Naive B cell (primary cell): ENCODE results near the gene SLCO3A1. TPM values are rescaled to one million over a fixed set of nuclear protein-coding genes. Genes with fewer than 3 reads are reported as not detected.
A peak's percentile ranks its signal among the peaks of the same experiment; 100 is the strongest.

Source experiments
- ATAC-seq, 2 donors: fragments of 150-1000 bp; cut with Tn5 transposase; 2 replicates each; pipeline ENCODE4 v1.10.0; 2021; ENCODE audit warnings: low read depth in 2 of 2, mild to moderate bottlenecking in 2 of 2, moderate library complexity in 2 of 2
- DNase-seq: peaks from one replicate; pipeline ENCODE4 v3.0.0; 2022
- H3K27ac Mint-ChIP-seq, 6 donors: one replicate each; pipeline ENCODE4 v1.8.0; 2020 to 2022; ENCODE audit warnings: mild to moderate bottlenecking in 6 of 6, mixed read lengths in 6 of 6, moderate library complexity in 5 of 6, inconsistent platforms in 2 of 6
- H3K27me3 Mint-ChIP-seq, 3 donors: one replicate each; pipeline ENCODE4 v1.8.0; 2021 to 2022; ENCODE audit warnings: mixed read lengths in 3 of 3, mild to moderate bottlenecking in 1 of 3
- H3K36me3 Mint-ChIP-seq, 2 donors: one replicate each; pipeline ENCODE4 v1.8.0; 2020 to 2022; ENCODE audit warnings: mixed read lengths in 2 of 2, inconsistent platforms in 1 of 2, mild to moderate bottlenecking in 1 of 2
- H3K4me1 Mint-ChIP-seq, 3 donors: one replicate each; pipeline ENCODE4 v1.8.0; 2020 to 2022; ENCODE audit warnings: mixed read lengths in 3 of 3, inconsistent platforms in 1 of 3, mild to moderate bottlenecking in 1 of 3, moderate library complexity in 1 of 3
- H3K4me3 Mint-ChIP-seq, 8 donors: one replicate each; pipeline ENCODE4 v1.8.0; 2020 to 2022; ENCODE audit warnings: mild to moderate bottlenecking in 8 of 8, mixed read lengths in 8 of 8, moderate library complexity in 8 of 8, inconsistent platforms in 2 of 8
- H3K9me3 Mint-ChIP-seq, 7 donors: one replicate each; pipeline ENCODE4 v1.8.0; 2020 to 2022; ENCODE audit warnings: mixed read lengths in 7 of 7, mild to moderate bottlenecking in 5 of 7, inconsistent platforms in 2 of 7, moderate library complexity in 1 of 7
- polyA plus RNA-seq, 6 donors: library from polyadenylated mRNA; unstranded; fragments of 300-500 nt; fragmentation: Illumina TruSeq; gene quantifications; one replicate each; pipeline ENCODE4 v1.2.3, GENCODE V29; 2021; ENCODE audit warnings: low read depth in 6 of 6

The SLCO3A1 gene
- polyA plus RNA-seq, 6 donors from 2014 or later = 0.25 to 0.73 (median 0.47) TPM; not detected in 2

DNA sequence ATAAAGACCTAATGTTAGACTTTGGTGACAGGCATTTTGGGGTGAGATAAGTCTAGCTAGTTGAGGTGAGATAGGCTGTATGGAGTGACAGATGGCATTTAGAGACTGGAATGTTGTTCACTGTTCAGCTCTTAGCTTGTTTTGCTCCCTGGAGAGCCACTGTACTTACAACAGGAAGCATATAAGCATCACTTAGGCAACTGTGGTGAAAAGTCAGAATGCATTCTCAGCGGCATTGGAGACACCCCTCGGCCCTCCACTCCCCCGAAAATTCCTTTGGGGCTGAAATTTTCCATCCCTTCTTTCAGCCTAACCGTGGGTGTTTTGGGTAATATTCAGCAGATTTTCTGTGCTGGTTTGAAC is 73.4 kb downstream of the SLCO3A1 start:
- peaks cover 0 to 2% (median 0%) of the 10 kb centered on the region in 7 donors for H3K9me3 Mint-ChIP-seq
- peaks cover 0 to 12% (median 0%) of the 10 kb centered on the region in 3 donors for H3K27me3 Mint-ChIP-seq
- no peak for ATAC-seq
- no peak overlapping the region for H3K27ac Mint-ChIP-seq
- H3K4me3 Mint-ChIP-seq = no peak overlapping the region
- no peak for DNase-seq
- peaks cover 2 to 11% (median 8%) of the 10 kb centered on the region in 3 donors for H3K4me1 Mint-ChIP-seq
- no peaks in the 10 kb centered on the region for H3K36me3 Mint-ChIP-seq

- no peak overlapping the region for H3K27ac Mint-ChIP-seq
- peaks cover 0 to 5% (median 2%) of the 10 kb centered on the region in 3 donors for H3K4me1 Mint-ChIP-seq
- H3K4me3 Mint-ChIP-seq = no peak overlapping the region
- DNase-seq = no peak
- no peaks in the 10 kb centered on the region for H3K36me3 Mint-ChIP-seq
- no peak for ATAC-seq
- peaks cover 0 to 12% (median 0%) of the 10 kb centered on the region in 3 donors for H3K27me3 Mint-ChIP-seq
- H3K9me3 Mint-ChIP-seq = peaks cover 0 to 2% (median 0%) of the 10 kb centered on the region in 7 donors
These were observed 74.1 kb downstream of the SLCO3A1 start for GRCh38 chr15:91927585-91927984.

- H3K4me1 Mint-ChIP-seq = no peaks in the 10 kb centered on the region
- H3K9me3 Mint-ChIP-seq = peaks cover 0 to 2% (median 0%) of the 10 kb centered on the region in 7 donors
- H3K36me3 Mint-ChIP-seq = no peaks in the 10 kb centered on the region
- H3K27me3 Mint-ChIP-seq = peaks cover 0 to 12% (median 0%) of the 10 kb centered on the region in 3 donors
- no peak overlapping the region for H3K27ac Mint-ChIP-seq
- DNase-seq = no peak
- H3K4me3 Mint-ChIP-seq = no peak overlapping the region
- no peak for ATAC-seq
These were observed 75.2 kb downstream of the SLCO3A1 start for GRCh38 chr15:91928675-91929074.

- no peak for ATAC-seq
- peaks cover 0 to 4% (median 0%) of the 10 kb centered on the region in 3 donors for H3K27me3 Mint-ChIP-seq
- no peak overlapping the region for H3K27ac Mint-ChIP-seq
- H3K4me1 Mint-ChIP-seq = no peaks in the 10 kb centered on the region
- no peaks in the 10 kb centered on the region for H3K36me3 Mint-ChIP-seq
- DNase-seq = no peak
- peaks cover 0 to 2% (median 0%) of the 10 kb centered on the region in 7 donors for H3K9me3 Mint-ChIP-seq
- no peak overlapping the region for H3K4me3 Mint-ChIP-seq
These were observed 76.0 kb downstream of the SLCO3A1 start for GRCh38 chr15:91929509-91929908.

DNA sequence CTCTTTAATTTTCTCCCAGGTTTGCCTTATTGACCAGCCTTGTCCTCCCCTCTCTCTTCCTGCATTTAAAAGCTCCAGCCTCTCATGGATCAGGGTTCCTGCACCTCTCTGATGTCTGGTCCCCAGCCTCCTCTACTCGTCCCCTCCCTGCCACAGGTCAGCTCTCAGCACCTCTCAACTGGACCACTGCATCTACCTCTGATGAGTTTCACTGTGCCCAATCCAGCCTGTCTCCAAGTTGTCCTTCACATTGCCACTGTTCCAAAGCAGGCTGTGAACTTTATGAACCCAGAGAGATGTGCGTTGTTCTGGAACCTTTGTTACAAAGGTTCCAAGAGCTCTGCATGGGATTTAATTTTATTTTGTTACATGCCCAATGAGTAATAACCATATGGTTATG is 76.6 kb downstream of the SLCO3A1 start:
- Mint-ChIP-seq H3K4me1 (no peaks in the 10 kb centered on the region), H3K27me3 (peaks cover 0 to 4% (median 0%) of the 10 kb centered on the region in 3 donors), H3K9me3 (peaks cover 0 to 2% (median 0%) of the 10 kb centered on the region in 7 donors), H3K36me3 (no peaks in the 10 kb centered on the region), H3K4me3 (no peak overlapping the region), H3K27ac (no peak overlapping the region)
- DNase-seq = no peak
- no peak for ATAC-seq

- DNase-seq (no peak), ATAC-seq (no peak)
- Mint-ChIP-seq H3K27me3 (peaks cover 0 to 5% (median 0%) of the 10 kb centered on the region in 3 donors), H3K4me1 (no peaks in the 10 kb centered on the region), H3K9me3 (peaks cover 0 to 7% (median 0%) of the 10 kb centered on the region in 7 donors), H3K4me3 (no peak overlapping the region), H3K27ac (no peak overlapping the region), H3K36me3 (no peaks in the 10 kb centered on the region)
These were observed 82.8 kb downstream of the SLCO3A1 start for GRCh38 chr15:91936182-91936775.

- Mint-ChIP-seq H3K4me1 (no peaks in the 10 kb centered on the region), H3K27ac (no peak overlapping the region), H3K36me3 (no peaks in the 10 kb centered on the region), H3K4me3 (no peak overlapping the region), H3K9me3 (peaks cover 0 to 7% (median 0%) of the 10 kb centered on the region in 7 donors), H3K27me3 (peaks cover 0 to 5% (median 0%) of the 10 kb centered on the region in 3 donors)
- no peak for ATAC-seq
- DNase-seq = no peak
These were observed 83.4 kb downstream of the SLCO3A1 start for GRCh38 chr15:91936927-91937326.

DNA sequence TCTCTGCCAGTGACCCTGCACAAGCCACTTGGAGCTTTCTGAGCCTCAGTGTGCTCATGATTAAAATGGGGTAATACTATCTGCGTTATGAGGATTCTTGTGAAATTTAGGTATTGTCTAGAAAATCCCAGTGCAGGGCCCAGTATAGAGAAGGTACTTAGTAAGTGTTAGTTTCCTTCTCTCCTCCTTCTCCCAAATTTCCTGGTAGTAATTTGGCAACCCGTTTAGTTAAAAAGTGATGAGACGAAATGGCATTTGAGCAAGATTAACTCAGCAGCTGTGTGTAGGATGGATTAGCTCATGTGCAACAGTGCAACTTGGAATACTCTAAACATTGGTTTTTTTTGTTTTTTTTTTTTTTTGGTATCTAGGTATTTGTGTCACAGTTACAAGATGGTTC is 84.6 kb downstream of the SLCO3A1 start:
- DNase-seq (no peak), ATAC-seq (no peak)
- H3K9me3 Mint-ChIP-seq = peaks cover 0 to 7% (median 0%) of the 10 kb centered on the region in 7 donors
- H3K4me1 Mint-ChIP-seq = no peaks in the 10 kb centered on the region
- H3K27me3 Mint-ChIP-seq = peaks cover 0 to 13% (median 0%) of the 10 kb centered on the region in 3 donors
- no peak overlapping the region for H3K4me3 Mint-ChIP-seq
- H3K36me3 Mint-ChIP-seq = no peaks in the 10 kb centered on the region
- no peak overlapping the region for H3K27ac Mint-ChIP-seq

DNA sequence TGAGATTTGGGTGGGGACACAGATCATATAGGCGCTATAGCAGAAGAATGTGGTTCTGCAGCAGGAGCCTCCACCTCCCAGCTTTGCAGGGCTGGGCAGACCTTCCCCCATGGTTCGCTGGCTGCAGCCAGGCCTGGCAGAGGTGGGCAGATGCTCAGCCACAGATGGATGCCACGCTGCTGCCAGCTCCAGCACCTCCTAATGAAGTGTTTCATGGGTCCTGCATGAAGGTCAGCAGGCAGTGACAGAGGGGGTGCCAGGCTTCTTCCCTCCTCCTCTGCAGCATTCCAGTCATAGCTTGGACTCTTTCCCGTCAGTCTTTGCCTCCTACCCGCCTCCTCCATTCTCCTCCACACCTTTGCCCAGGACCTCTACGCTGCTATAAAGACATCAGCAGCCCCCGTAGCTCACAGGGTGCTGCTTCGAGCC is 85.9 kb downstream of the SLCO3A1 start:
- DNase-seq = no peak
- ATAC-seq = no peak
- H3K9me3 Mint-ChIP-seq = peaks cover 0 to 7% (median 0%) of the 10 kb centered on the region in 7 donors
- no peak overlapping the region for H3K27ac Mint-ChIP-seq
- no peaks in the 10 kb centered on the region for H3K4me1 Mint-ChIP-seq
- H3K4me3 Mint-ChIP-seq = peak overlapping the region in 1 of 8 donors; percentile 70
- peaks cover 0 to 18% (median 6%) of the 10 kb centered on the region in 3 donors for H3K27me3 Mint-ChIP-seq
- no peaks in the 10 kb centered on the region for H3K36me3 Mint-ChIP-seq

DNA sequence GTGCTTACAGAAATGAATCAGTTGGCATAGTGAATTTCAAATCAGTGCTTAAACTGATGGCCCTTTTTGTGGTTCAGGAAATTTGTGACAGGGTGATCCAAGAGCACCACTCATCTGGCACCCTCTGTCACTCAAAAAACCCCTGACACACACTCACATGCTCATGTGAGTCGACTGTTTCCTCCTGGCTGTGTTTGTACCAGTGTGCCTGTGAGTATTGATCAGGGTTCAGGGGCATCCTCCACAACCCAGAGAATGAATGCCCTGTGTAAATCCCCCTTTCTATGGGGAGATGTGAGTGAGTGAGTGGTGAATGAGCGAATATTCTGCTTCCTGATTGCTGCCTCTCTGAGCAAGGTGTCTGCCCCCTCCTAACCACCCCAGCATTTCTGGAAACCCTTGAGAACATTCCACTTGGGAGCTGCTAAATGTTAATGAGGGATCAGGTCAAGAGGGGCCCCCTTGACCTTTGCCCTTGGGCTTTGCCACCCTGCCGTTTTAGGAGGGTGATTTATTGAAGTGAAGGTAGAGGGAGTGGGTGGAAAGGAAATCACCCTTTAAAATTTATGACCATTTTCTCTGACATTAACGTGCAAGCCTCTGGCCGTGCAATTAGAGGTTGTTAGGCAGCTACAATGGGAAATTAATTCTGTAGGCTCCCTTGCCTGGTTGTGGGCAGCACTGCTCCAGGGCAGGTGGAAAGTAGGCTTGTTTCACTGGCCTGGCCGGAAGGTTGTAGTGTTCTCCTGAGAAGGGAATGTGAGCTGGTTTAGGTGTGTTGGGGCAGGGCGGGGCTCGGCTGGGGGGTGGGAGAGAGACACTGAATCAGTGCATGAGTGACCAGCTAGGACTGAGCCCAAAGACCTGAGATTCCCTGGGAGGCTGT is 87.2 kb downstream of the SLCO3A1 start:
- Mint-ChIP-seq H3K9me3 (peaks cover 0 to 5% (median 2%) of the 10 kb centered on the region in 7 donors), H3K4me1 (no peaks in the 10 kb centered on the region), H3K27ac (peak overlapping the region in 1 of 6 donors; percentile 45), H3K27me3 (peaks cover 12 to 27% (median 14%) of the 10 kb centered on the region in 3 donors), H3K4me3 (peak overlapping the region in 1 of 8 donors; percentile 63), H3K36me3 (no peaks in the 10 kb centered on the region)
- no peak for ATAC-seq
- no peak for DNase-seq

- DNase-seq = no peak
- no peak overlapping the region for H3K27ac Mint-ChIP-seq
- no peak overlapping the region for H3K4me3 Mint-ChIP-seq
These were observed 88.6 kb downstream of the SLCO3A1 start for GRCh38 chr15:91941871-91942658.

DNA sequence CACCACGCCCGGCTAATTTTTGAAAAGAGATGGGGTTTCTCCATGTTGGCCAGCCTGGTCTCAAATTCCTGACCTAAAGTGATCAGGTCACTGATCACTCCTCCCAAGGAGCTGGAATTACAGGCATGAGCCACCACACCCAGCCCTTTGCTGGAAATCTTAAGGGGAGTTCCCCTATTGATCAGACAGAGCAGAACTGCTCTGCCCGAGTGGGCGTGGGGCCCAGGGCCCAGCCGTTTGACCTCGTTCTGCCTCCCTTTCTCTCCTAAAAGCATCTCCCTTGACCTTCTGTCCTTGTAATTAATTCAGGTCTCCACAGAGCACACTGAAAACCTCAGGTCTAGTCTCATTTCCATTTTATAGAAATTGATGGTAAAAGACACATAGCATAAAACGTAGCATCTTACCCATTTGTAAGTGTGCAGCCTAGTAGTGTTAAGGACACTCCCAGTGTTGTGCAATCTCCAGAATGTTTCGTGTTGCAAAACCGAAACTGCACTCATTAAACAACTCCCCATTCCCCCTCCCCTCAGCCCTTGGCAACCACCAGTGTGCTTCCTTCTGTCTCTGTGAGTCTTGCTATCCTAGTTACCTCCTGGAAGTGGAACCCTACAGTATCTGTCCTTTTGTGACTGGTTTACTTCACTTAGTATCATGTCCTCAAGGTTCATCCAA is 89.3 kb downstream of the SLCO3A1 start:
- Mint-ChIP-seq H3K4me1 (no peaks in the 10 kb centered on the region), H3K4me3 (no peak overlapping the region), H3K27ac (no peak overlapping the region), H3K9me3 (peaks cover 0 to 5% (median 2%) of the 10 kb centered on the region in 7 donors), H3K36me3 (no peaks in the 10 kb centered on the region), H3K27me3 (peaks cover 33 to 43% (median 35%) of the 10 kb centered on the region in 3 donors)
- no peak for ATAC-seq
- DNase-seq = no peak

More at GRCh38 chr15:91941871-91942658, 88.6 kb downstream of the SLCO3A1 start:
- peaks cover 25 to 36% (median 27%) of the 10 kb centered on the region in 3 donors for H3K27me3 Mint-ChIP-seq
- H3K36me3 Mint-ChIP-seq = no peaks in the 10 kb centered on the region
- peaks cover 0 to 5% (median 2%) of the 10 kb centered on the region in 7 donors for H3K9me3 Mint-ChIP-seq
- H3K4me1 Mint-ChIP-seq = no peaks in the 10 kb centered on the region
- no peak for ATAC-seq

- ATAC-seq (no peak), DNase-seq (no peak)
- Mint-ChIP-seq H3K27me3 (peaks cover 38 to 48% (median 39%) of the 10 kb centered on the region in 3 donors), H3K4me1 (no peaks in the 10 kb centered on the region), H3K36me3 (no peaks in the 10 kb centered on the region), H3K27ac (no peak overlapping the region), H3K9me3 (peaks cover 0 to 5% (median 2%) of the 10 kb centered on the region in 7 donors), H3K4me3 (no peak overlapping the region)
These were observed 90.8 kb downstream of the SLCO3A1 start for GRCh38 chr15:91944331-91944730.
